ENCODE results near the gene DNAAF8. TPM values are rescaled to one million over a fixed set of nuclear protein-coding genes. Genes with fewer than 3 reads are reported as not detected.
A peak's percentile ranks its signal among the peaks of the same experiment; 100 is the strongest.

DNAAF8 gene
- total RNA-seq, 1 experiment from 2014 or later, result 0.39 TPM

DNA sequence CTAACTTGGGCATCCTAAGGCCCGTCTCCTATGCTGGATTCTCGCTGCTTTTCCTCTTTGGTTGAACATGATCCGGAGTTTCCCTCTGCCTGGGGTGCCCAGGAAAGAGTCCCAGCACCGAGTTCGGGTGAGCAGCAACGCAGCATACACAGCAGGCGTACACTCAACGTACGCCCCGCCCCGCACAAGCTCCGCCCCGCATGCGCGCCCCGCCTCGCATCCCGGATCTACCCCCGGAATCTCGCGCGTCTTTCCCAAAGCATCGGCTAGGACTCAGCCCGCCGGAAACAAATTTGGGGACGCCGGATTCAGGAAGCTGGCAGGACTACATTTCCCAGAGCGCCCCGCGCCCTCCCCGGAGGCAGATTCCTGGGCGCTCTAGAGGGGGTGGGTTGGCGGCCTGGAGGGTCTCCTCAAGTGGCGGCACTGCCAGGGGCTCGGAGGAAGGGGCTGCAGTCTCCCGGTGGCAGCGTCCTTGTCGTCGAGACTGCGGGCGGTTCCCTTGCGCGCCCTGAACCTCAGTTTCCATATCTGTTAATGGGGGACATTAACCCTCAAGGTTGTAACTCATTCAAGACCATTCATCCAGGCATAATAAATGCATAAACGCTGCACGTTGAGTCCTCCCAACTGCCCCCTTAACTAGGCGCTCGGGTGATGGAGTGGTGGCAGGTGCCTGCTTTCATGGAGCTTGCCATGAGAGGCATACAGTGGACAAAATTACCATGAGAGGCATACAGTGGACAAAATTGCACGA, 34.4 kb downstream of the DNAAF8 start:
- no peak overlapping the region for H2BK20ac ChIP-seq (ENCODE audit: low read depth, low read length, poor library complexity, severe bottlenecking)
- H2BK12ac ChIP-seq (ENCODE audit: insufficient read length, low read depth, low read length), result no peak overlapping the region
- peak overlapping the region; percentile 92 for H3K4me2 ChIP-seq (ENCODE audit: insufficient read depth, insufficient read length, low read length)
- H3T11ph ChIP-seq (ENCODE audit: low read length), result no peak overlapping the region
- WGBS (ENCODE audit: extremely low coverage, insufficient read length, low lambda C conversion rate), result no CpG with 5 or more reads among the region's 48 CpGs
- H3K27me3 Mint-ChIP-seq (ENCODE audit: low read depth), result no peaks in the 10 kb centered on the region
- H3K23ac ChIP-seq (ENCODE audit: insufficient read length, low read depth, low read length), result no peak overlapping the region
- no peak overlapping the region for H4K8ac ChIP-seq (replicated peaks; ENCODE audit: insufficient read length, low read depth, low read length)
- no peaks in the 10 kb centered on the region for H3K79me2 ChIP-seq (ENCODE audit: insufficient read depth, low read length)
- peak overlapping the region; percentile 76 for H3K9ac ChIP-seq (ENCODE audit: extremely low read depth, insufficient read length, low read length)
- peak overlapping the region; percentile 65 to 97 (median 93); a peak in 6 of 7 replicates for H3K27ac Mint-ChIP-seq
- DNase-seq, result peak; percentile 98
- no peak overlapping the region for H3K4ac ChIP-seq (ENCODE audit: low read depth, low read length)
- no peaks in the 10 kb centered on the region for H3K9me3 ChIP-seq (ENCODE audit: control insufficient read depth, low read depth, low read length)
- no peak overlapping the region for H2BK5ac ChIP-seq (ENCODE audit: insufficient read length, low read length)
- TF ChIP-seq, protein P1, sequence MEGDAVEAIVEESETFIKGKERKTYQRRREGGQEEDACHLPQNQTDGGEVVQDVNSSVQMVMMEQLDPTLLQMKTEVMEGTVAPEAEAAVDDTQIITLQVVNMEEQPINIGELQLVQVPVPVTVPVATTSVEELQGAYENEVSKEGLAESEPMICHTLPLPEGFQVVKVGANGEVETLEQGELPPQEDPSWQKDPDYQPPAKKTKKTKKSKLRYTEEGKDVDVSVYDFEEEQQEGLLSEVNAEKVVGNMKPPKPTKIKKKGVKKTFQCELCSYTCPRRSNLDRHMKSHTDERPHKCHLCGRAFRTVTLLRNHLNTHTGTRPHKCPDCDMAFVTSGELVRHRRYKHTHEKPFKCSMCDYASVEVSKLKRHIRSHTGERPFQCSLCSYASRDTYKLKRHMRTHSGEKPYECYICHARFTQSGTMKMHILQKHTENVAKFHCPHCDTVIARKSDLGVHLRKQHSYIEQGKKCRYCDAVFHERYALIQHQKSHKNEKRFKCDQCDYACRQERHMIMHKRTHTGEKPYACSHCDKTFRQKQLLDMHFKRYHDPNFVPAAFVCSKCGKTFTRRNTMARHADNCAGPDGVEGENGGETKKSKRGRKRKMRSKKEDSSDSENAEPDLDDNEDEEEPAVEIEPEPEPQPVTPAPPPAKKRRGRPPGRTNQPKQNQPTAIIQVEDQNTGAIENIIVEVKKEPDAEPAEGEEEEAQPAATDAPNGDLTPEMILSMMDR (conservative IDR thresholded peaks at IDR 0.05), result no peak
- no peaks in the 10 kb centered on the region for H3K4me1 ChIP-seq (ENCODE audit: insufficient read depth, low read length)
- H4K91ac ChIP-seq (ENCODE audit: insufficient read length, low read depth, low read length), result no peak overlapping the region
- peaks cover 22 to 24% of the 10 kb centered on the region in 2 experiments for H3K4me1 Mint-ChIP-seq
- peaks cover 8% of the 10 kb centered on the region for H3K23me2 ChIP-seq (ENCODE audit: insufficient read length, low read depth, low read length, poor library complexity, severe bottlenecking)
- H3K79me1 ChIP-seq (ENCODE audit: insufficient read depth, low read depth, low read length, poor library complexity, severe bottlenecking), result no peaks in the 10 kb centered on the region
- no peak overlapping the region for H3K56ac ChIP-seq (ENCODE audit: insufficient read length, low read depth, low read length)
- no peak overlapping the region for H2BK120ac ChIP-seq (ENCODE audit: low read depth, low read length, poor library complexity, severe bottlenecking)
- peak overlapping the region; percentile 85 for H2AFZ ChIP-seq (ENCODE audit: low read length)
- H4K20me1 ChIP-seq (ENCODE audit: control insufficient read depth, insufficient read depth, insufficient read length), result no peaks in the 10 kb centered on the region
- H3K18ac ChIP-seq (ENCODE audit: insufficient read length, low read depth, low read length), result peak overlapping the region; percentile 18
- peak overlapping the region; percentile 6 for H3K14ac ChIP-seq (ENCODE audit: insufficient read depth, low read length)
- H2BK15ac ChIP-seq (ENCODE audit: low read depth, low read length), result no peak overlapping the region
- peak overlapping the region; percentile 73 to 84 for H3K4me3 Mint-ChIP-seq
- H2AK5ac ChIP-seq (ENCODE audit: insufficient read length, low read length), result no peak overlapping the region
- no peak overlapping the region for H3K27ac ChIP-seq (ENCODE audit: insufficient read length, low read depth, low read length)
- no peaks in the 10 kb centered on the region for H3K9me3 Mint-ChIP-seq
- peaks cover 0 to 12% (median 5%) of the 10 kb centered on the region in 3 experiments; a peak in 5 of 7 replicates for H3K36me3 Mint-ChIP-seq (ENCODE audit: insufficient read depth in 1 of 3, low read depth in 3 of 3)
- H4K5ac ChIP-seq (ENCODE audit: insufficient read length, low read depth, low read length), result no peak overlapping the region
- H3K27me3 ChIP-seq (ENCODE audit: insufficient read depth, low read length), result no peaks in the 10 kb centered on the region
